Upper lobe of left lung (tissue), 6 donors: ENCODE data around the gene CLCN2. TPM values are rescaled to one million over a fixed set of nuclear protein-coding genes. Genes with fewer than 3 reads are reported as not detected.

Experiments used
- ATAC-seq, 2 donors: fragments of 200-7000 bp; cut with Tn5 transposase; one replicate each; pipeline ENCODE4 v1.9.1; 2022; ENCODE audit warnings: mild to moderate bottlenecking in 2 of 2, moderate library complexity in 2 of 2; ENCODE audit not compliant: low FRiP score in 2 of 2
- DNase-seq, 2 donors: peaks; one replicate each; pipeline ENCODE4 v3.0.0-alpha.2; 2019 to 2020
- H3K27ac ChIP-seq, 4 donors: fragments of 200-600 bp; sonication (generic); one replicate each; pipeline ENCODE4 v1.5.1; 2016 to 2019
- H3K27me3 ChIP-seq, 4 donors: fragments of 200-600 bp; sonication (generic); one replicate each; pipeline ENCODE4 v1.5.1; 2017 to 2019
- H3K36me3 ChIP-seq, 4 donors: fragments of 200-600 bp; sonication (generic); one replicate each; pipeline ENCODE4 v1.5.1; 2016 to 2019
- H3K4me1 ChIP-seq, 4 donors: fragments of 200-600 bp; sonication (generic); one replicate each; pipeline ENCODE4 v1.5.1; 2018 to 2019
- H3K4me3 ChIP-seq, 4 donors: fragments of 200-600 bp; sonication (generic); one replicate each; pipeline ENCODE4 v1.5.1; 2017 to 2019; ENCODE audit warnings: mild to moderate bottlenecking in 2 of 4, moderate library complexity in 1 of 4
- H3K9me3 ChIP-seq, 4 donors: fragments of 200-600 bp; sonication (generic); one replicate each; pipeline ENCODE4 v1.5.1; 2018 to 2019
- CTCF ChIP-seq, 6 experiments: fragments of 450-650 bp in 4 of 6; fragments of 200-600 bp in 2 of 6; sonication (generic) in 2 of 6; IDR thresholded peaks; one replicate each; pipeline ENCODE4 v1.5.1; 2016 to 2019; ENCODE audit warnings: antibody characterized with exemption in 6 of 6
- EP300 ChIP-seq, 4 donors: sonication (generic); formaldehyde crosslinking; IDR thresholded peaks; one replicate each; pipeline ENCODE4 v1.5.1; 2017; ENCODE audit warnings: antibody characterized with exemption in 4 of 4, control low read depth in 2 of 4
- POLR2A ChIP-seq, 4 donors: fragments of 450-650 bp; IDR thresholded peaks; one replicate each; pipeline ENCODE4 v1.5.1; 2016 to 2017; ENCODE audit warnings: antibody characterized with exemption in 4 of 4, mild to moderate bottlenecking in 2 of 4
- POLR2AphosphoS5 ChIP-seq, 2 donors: sonication (generic); formaldehyde crosslinking; IDR thresholded peaks; one replicate each; pipeline ENCODE4 v1.5.1; 2017; ENCODE audit warnings: antibody characterized with exemption in 2 of 2
- WGBS, 2 donors: methylation state at CpG; one replicate each; pipeline ENCODE4 v1.1.5; 2017 to 2018; 5-methylcytosine and 5-hydroxymethylcytosine counted together
- total RNA-seq, 6 donors: library from RNA; depleted of rRNA in 4 of 6; stranded (reverse); fragments of >200 nt in 4 of 6; gene quantifications; one replicate each; pipeline versions ENCODE4 v1.1.0 to v1.2.1, GENCODE V29; 2016 to 2021
- donor health status: DM: no; HTN: no; CAD: no; lungs with moderate emphysema.
- donor health status: DM: no; HTN: yes; CAD: no; lungs with severe emphysema.

Gene CLCN2
- total RNA-seq, 6 donors from 2014 or later: 3.0 to 14.7 (median 5.3) TPM

GRCh38 chr3:184314700-184315542 is 46.5 kb downstream of the CLCN2 start:
- Histone ChIP-seq H3K4me3 (peak overlapping the region; percentile 83 to 93 (median 88)), H3K4me1 (peaks cover 45 to 52% (median 48%) of the 10 kb centered on the region in 4 donors), H3K36me3 (peaks cover 0 to 29% (median 16%) of the 10 kb centered on the region in 4 donors), H3K9me3 (no peaks in the 10 kb centered on the region), H3K27ac (peak overlapping the region; percentile 97 to 98 (median 98)), H3K27me3 (no peaks in the 10 kb centered on the region)
- ATAC-seq (peak; percentile 80 to 90), DNase-seq (peak; percentile 83 to 96)
- peak in 3 of 4 donors; percentile 1 to 76 (median 67) for TF ChIP-seq POLR2A (IDR thresholded peaks at IDR 0.05)
- peak in 2 of 4 donors; percentile 64 to 86 for TF ChIP-seq EP300 (IDR thresholded peaks at IDR 0.05)
- peak; percentile 91 to 94 for TF ChIP-seq POLR2AphosphoS5 (IDR thresholded peaks at IDR 0.05)
- TF ChIP-seq CTCF (IDR thresholded peaks at IDR 0.05): no peak
- 1% methylated on average over 13 of the region's 89 CpGs; no CpG with 5 or more reads in 1 of the 2 donors for WGBS, 2 donors

- Histone ChIP-seq H3K4me1 (peaks cover 42 to 46% (median 42%) of the 10 kb centered on the region in 4 donors), H3K27me3 (no peaks in the 10 kb centered on the region), H3K9me3 (no peaks in the 10 kb centered on the region), H3K27ac (peak within 1 kb of the TSS; percentile 97 to 98 (median 98)), H3K36me3 (peaks cover 0 to 30% (median 19%) of the 10 kb centered on the region in 4 donors), H3K4me3 (peak within 1 kb of the TSS; percentile 83 to 93 (median 88))
- WGBS, 2 donors: 0 to 1% methylated on average over 20 to 33 of the region's 40 CpGs
- peak; percentile 74 to 77 for TF ChIP-seq POLR2AphosphoS5 (IDR thresholded peaks at IDR 0.05)
- TF ChIP-seq CTCF (IDR thresholded peaks at IDR 0.05): no peak
- TF ChIP-seq EP300 (IDR thresholded peaks at IDR 0.05): peak in 1 of 4 donors; percentile 15
- TF ChIP-seq POLR2A (IDR thresholded peaks at IDR 0.05): peak in 2 of 4 donors; percentile 22 to 82
- ATAC-seq (peak; percentile 91 to 95), DNase-seq (peak; percentile 95 to 99)
Measured at GRCh38 chr3:184314363-184314699, 47.1 kb downstream of the CLCN2 start, which contains the start of gene EIF4G1. TSS of gene EIF4G1 (plus strand) at chr3:184314606. CDS start at chr3:184315797, 1,191 bp downstream.

DNA sequence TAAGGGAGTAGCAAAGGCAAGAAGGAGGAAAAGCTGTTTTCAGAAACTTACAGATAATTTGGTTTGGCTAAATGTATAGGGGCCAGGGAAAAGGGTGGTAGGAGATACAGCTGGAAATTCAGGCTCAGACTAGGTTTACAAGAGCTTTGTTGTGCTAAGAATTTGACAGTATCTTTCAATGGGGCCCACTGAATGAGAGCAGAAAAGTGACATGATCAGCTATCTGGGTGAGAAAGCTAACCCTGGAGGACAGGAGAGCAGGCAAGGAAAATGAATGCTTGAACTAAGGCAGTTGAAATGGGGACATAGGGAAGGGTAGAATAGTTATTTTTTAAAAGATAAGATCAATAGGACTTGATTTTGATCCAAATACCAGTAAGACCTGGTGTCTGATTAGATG is 49.8 kb downstream of the CLCN2 start:
- no peak for TF ChIP-seq POLR2AphosphoS5 (IDR thresholded peaks at IDR 0.05)
- no peak for TF ChIP-seq POLR2A (IDR thresholded peaks at IDR 0.05)
- no peak for TF ChIP-seq EP300 (IDR thresholded peaks at IDR 0.05)
- TF ChIP-seq CTCF (IDR thresholded peaks at IDR 0.05): no peak
- no peak overlapping the region for H3K4me3 ChIP-seq
- H3K27ac ChIP-seq: no peak overlapping the region
- H3K4me1 ChIP-seq: peaks cover 15 to 20% (median 15%) of the 10 kb centered on the region in 4 donors
- DNase-seq (no peak), ATAC-seq (no peak)
- H3K9me3 ChIP-seq: no peaks in the 10 kb centered on the region
- H3K27me3 ChIP-seq: no peaks in the 10 kb centered on the region
- peaks cover 17 to 36% (median 28%) of the 10 kb centered on the region in 4 donors for H3K36me3 ChIP-seq

DNA sequence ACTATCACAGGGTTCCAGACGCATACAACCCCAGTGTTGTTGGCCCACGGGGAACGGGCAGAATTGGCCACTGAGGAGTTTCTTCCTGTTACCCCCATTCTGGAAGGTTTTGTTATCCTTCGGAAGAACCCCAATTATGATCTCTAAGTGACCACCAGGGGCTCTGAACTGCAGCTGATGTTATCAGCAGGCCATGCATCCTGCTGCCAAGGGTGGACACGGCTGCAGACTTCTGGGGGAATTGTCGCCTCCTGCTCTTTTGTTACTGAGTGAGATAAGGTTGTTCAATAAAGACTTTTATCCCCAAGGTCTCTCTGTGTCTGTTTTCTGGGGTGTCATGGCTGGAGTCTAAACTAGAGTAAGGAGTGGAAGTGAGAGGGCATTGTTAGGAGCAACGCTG is 52.7 kb downstream of the CLCN2 start:
- H3K4me1 ChIP-seq: peaks cover under 1 to 3% (median 1%) of the 10 kb centered on the region in 4 donors
- no peak for TF ChIP-seq CTCF (IDR thresholded peaks at IDR 0.05)
- no peak for TF ChIP-seq POLR2A (IDR thresholded peaks at IDR 0.05)
- TF ChIP-seq EP300 (IDR thresholded peaks at IDR 0.05): no peak
- no peak for TF ChIP-seq POLR2AphosphoS5 (IDR thresholded peaks at IDR 0.05)
- DNase-seq: no peak
- no peak overlapping the region for H3K4me3 ChIP-seq
- H3K27ac ChIP-seq: no peak overlapping the region
- H3K36me3 ChIP-seq: peaks cover 37 to 61% (median 52%) of the 10 kb centered on the region in 4 donors
- no peak for ATAC-seq
- WGBS, 2 donors: 65 to 69% methylated on average over 7 of the region's 7 CpGs
- no peaks in the 10 kb centered on the region for H3K27me3 ChIP-seq
- no peaks in the 10 kb centered on the region for H3K9me3 ChIP-seq
